ENCODE data around the gene EHBP1L1. TPM values are rescaled to one million over a fixed set of nuclear protein-coding genes. Genes with fewer than 3 reads are reported as not detected.

The EHBP1L1 gene
- total RNA-seq, 1 experiment from 2014 or later = 19.6 TPM

DNA sequence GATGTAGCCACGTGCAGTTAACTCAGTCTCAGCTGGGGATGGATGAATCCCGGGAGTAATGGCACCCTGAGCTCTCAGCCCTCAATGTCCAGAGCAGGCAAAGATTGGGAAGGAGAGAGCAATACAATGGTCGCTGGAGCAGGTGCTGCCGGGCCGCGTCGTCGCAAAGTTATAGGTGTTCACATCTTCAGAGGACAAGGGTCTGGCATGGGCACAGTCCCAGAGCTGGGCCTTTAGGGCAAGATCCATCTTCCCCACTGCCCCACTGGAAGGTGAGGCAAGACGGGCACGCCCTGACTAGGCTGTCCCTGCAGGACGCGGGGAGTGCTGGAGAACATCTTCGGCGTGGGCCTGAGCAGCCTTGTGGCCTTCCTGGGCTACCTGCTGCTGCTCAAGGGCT is 47.3 kb downstream of the EHBP1L1 start:
- Mint-ChIP-seq H3K4me3 (ENCODE audit: unreplicated experiment) (no peak overlapping the region), H3K27me3 (ENCODE audit: insufficient read depth, unreplicated experiment) (no peaks in the 10 kb centered on the region), H3K27ac (ENCODE audit: unreplicated experiment) (no peak overlapping the region), H3K9me3 (ENCODE audit: unreplicated experiment) (no peaks in the 10 kb centered on the region), H3K36me3 (ENCODE audit: insufficient read depth, unreplicated experiment) (peaks cover 58% of the 10 kb centered on the region), H3K4me1 (ENCODE audit: low read depth, unreplicated experiment) (no peaks in the 10 kb centered on the region)
- 0 out of 2 replicates have a peak, but pooled peaks cover 3% of the 10 kb centered on the region for H3K4me1 ChIP-seq
- intact Hi-C loops (cut with micrococcal nuclease; ENCODE audit: unreplicated experiment) = no loop called here
- TF ChIP-seq, protein P1, sequence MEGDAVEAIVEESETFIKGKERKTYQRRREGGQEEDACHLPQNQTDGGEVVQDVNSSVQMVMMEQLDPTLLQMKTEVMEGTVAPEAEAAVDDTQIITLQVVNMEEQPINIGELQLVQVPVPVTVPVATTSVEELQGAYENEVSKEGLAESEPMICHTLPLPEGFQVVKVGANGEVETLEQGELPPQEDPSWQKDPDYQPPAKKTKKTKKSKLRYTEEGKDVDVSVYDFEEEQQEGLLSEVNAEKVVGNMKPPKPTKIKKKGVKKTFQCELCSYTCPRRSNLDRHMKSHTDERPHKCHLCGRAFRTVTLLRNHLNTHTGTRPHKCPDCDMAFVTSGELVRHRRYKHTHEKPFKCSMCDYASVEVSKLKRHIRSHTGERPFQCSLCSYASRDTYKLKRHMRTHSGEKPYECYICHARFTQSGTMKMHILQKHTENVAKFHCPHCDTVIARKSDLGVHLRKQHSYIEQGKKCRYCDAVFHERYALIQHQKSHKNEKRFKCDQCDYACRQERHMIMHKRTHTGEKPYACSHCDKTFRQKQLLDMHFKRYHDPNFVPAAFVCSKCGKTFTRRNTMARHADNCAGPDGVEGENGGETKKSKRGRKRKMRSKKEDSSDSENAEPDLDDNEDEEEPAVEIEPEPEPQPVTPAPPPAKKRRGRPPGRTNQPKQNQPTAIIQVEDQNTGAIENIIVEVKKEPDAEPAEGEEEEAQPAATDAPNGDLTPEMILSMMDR (IDR thresholded peaks at IDR 0.05; ENCODE audit: insufficient read depth in 1 of 2, low read depth in 1 of 2, low read length in 1 of 2, severe bottlenecking in 1 of 2, unreplicated experiment in 1 of 2) = no peak
- no peaks in the 10 kb centered on the region for H3K27me3 ChIP-seq (replicated peaks; ENCODE audit: control insufficient read depth, insufficient read depth, low read length)
- no peak for DNase-seq
- H3K4me3 ChIP-seq (ENCODE audit: low read depth, low read length) = no peak overlapping the region
- POLR2A ChIA-PET = no interaction called here
- BruUV-seq (replicated peaks) = no TSS peak
- CTCF ChIA-PET = no interaction called here
- H3K36me3 ChIP-seq (ENCODE audit: control insufficient read depth, insufficient read depth, low read length) = peaks cover 5% of the 10 kb centered on the region
- H3K9me3 ChIP-seq = no peaks in the 10 kb centered on the region

DNA sequence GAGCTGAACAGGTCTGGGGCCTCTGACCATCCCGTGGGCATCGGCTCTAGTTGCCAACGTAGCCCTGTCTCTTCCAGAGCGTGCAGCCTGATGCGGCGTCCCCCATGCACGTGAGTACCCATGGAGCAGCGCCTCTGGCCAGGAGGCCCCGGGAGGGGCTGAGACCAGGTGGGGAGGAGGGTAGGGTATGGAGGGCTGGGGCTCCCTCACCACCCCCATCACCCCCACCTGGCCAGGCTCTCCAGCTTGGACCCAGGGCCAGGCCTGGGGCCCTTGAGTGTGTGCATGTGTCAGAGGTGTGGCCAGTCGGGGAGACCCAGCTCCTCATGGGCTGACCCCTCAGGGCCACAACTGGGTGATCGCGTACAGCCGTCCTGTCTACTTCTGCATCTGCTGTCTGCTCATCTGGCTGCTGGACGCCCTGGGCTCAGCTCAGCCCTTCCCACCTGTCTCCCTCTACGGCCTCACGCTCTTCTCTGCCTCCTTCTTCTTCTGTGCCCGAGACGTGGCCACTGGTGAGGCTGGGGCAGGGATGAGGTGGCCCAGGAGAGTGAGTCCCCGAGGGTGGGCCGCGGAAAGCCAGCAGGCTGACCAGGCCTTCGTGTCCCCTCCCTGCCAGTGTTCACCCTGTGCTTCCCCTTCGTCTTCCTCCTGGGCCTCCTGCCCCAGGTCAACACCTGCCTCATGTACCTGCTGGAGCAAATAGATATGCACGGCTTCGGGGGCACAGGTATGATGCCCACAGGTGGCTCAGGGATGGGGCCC is 48.2 kb downstream of the EHBP1L1 start:
- no peaks in the 10 kb centered on the region for H3K27me3 Mint-ChIP-seq (ENCODE audit: insufficient read depth, unreplicated experiment)
- intact Hi-C loops (cut with micrococcal nuclease; ENCODE audit: unreplicated experiment) = no loop called here
- TF ChIP-seq, protein P1 (IDR thresholded peaks at IDR 0.05; ENCODE audit: insufficient read depth in 1 of 2, low read depth in 1 of 2, low read length in 1 of 2, severe bottlenecking in 1 of 2, unreplicated experiment in 1 of 2) = no peak
- no peaks in the 10 kb centered on the region for H3K4me1 Mint-ChIP-seq (ENCODE audit: low read depth, unreplicated experiment)
- H3K4me3 Mint-ChIP-seq (ENCODE audit: unreplicated experiment) = no peak overlapping the region
- Histone ChIP-seq H3K36me3 (ENCODE audit: control insufficient read depth, insufficient read depth, low read length) (peaks cover 3% of the 10 kb centered on the region), H3K27me3 (replicated peaks; ENCODE audit: control insufficient read depth, insufficient read depth, low read length) (no peaks in the 10 kb centered on the region), H3K4me1 (0 out of 2 replicates have a peak, but pooled peaks cover 3% of the 10 kb centered on the region), H3K9me3 (no peaks in the 10 kb centered on the region), H3K4me3 (ENCODE audit: low read depth, low read length) (no peak overlapping the region)
- no peaks in the 10 kb centered on the region for H3K9me3 Mint-ChIP-seq (ENCODE audit: unreplicated experiment)
- peaks cover 59% of the 10 kb centered on the region for H3K36me3 Mint-ChIP-seq (ENCODE audit: insufficient read depth, unreplicated experiment)
- DNase-seq = no peak
- CTCF ChIA-PET = interaction anchor here (0.6 kb wide), 1 partner anchor 543 kb away, joined by 4 read pairs; no protein-coding TSS in a partner anchor
- POLR2A ChIA-PET = no interaction called here
- BruUV-seq (replicated peaks) = no TSS peak
- H3K27ac Mint-ChIP-seq (ENCODE audit: unreplicated experiment) = no peak overlapping the region

DNA sequence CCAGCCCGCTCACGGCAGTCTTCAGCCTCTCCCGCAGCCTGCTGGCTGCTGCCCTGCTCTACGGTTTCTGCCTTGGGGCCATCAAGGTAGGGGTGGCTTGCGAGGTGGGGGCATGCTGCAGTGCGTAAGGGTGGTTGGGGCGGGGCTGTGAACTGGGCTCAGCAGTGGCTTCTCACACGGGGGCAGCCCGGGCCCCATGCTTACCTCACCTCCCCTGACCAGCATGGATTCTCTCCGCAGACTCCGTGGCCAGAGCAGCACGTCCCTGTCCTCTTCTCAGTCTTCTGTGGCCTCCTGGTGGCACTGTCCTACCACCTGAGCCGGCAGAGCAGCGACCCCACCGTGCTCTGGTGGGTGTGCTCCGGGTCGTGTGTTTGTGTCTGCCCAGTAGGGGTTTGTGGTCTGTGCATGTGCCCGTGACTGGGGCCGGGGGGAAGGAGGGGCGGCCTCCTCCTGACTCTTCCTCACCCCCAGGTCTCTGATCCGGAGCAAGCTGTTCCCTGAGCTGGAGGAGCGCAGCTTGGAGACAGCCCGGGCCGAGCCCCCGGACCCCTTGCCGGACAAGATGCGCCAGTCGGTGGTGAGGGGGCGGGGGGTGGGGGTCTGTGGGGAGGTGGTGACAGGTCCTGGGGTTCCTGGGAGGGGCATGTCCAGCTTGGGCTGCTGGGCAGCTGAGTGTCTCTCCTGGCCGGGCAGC is 49.2 kb downstream of the EHBP1L1 start:
- POLR2A ChIA-PET = no interaction called here
- no TSS peak for BruUV-seq (replicated peaks)

More for the DNA sequence above, 49.2 kb downstream of the EHBP1L1 start:
- Histone ChIP-seq H3K36me3 (ENCODE audit: control insufficient read depth, insufficient read depth, low read length) (peaks cover 4% of the 10 kb centered on the region), H3K4me3 (ENCODE audit: low read depth, low read length) (no peak overlapping the region), H3K9me3 (no peaks in the 10 kb centered on the region), H3K27me3 (replicated peaks; ENCODE audit: control insufficient read depth, insufficient read depth, low read length) (no peaks in the 10 kb centered on the region), H3K4me1 (0 out of 2 replicates have a peak, but pooled peaks cover 3% of the 10 kb centered on the region)
- DNase-seq = no peak
- Mint-ChIP-seq H3K36me3 (ENCODE audit: insufficient read depth, unreplicated experiment) (peaks cover 51% of the 10 kb centered on the region), H3K27me3 (ENCODE audit: insufficient read depth, unreplicated experiment) (no peaks in the 10 kb centered on the region), H3K27ac (ENCODE audit: unreplicated experiment) (no peak overlapping the region), H3K4me3 (ENCODE audit: unreplicated experiment) (no peak overlapping the region), H3K9me3 (ENCODE audit: unreplicated experiment) (no peaks in the 10 kb centered on the region), H3K4me1 (ENCODE audit: low read depth, unreplicated experiment) (no peaks in the 10 kb centered on the region)
- TF ChIP-seq, protein P1 (IDR thresholded peaks at IDR 0.05; ENCODE audit: insufficient read depth in 1 of 2, low read depth in 1 of 2, low read length in 1 of 2, severe bottlenecking in 1 of 2, unreplicated experiment in 1 of 2) = no peak
- CTCF ChIA-PET = interaction anchor here (0.6 kb wide), 1 partner anchor 542 kb away, joined by 4 read pairs; no protein-coding TSS in a partner anchor
- intact Hi-C loops (cut with micrococcal nuclease; ENCODE audit: unreplicated experiment) = no loop called here
